Measurements from ENCODE around the gene SNN.

SNN gene

GRCh38 chr16:11677451-11677951, 9.2 kb downstream of the SNN start:
- FAIRE-seq, result no peak
- no peak for DNase-seq (ENCODE audit: insufficient read length, low spot score)
- peak; percentile 15; the same call in 1 of the 2 replicates for TF ChIP-seq POLR2AphosphoS5 (IDR thresholded peaks at IDR 0.05; ENCODE audit: low read depth, low read length)
- TF ChIP-seq TAF1 (IDR thresholded peaks at IDR 0.05; ENCODE audit: low read depth, low read length), result no peak
- no peak for TF ChIP-seq PAX5 (IDR thresholded peaks at IDR 0.05; ENCODE audit: insufficient read depth, low read length, severe bottlenecking)

DNA sequence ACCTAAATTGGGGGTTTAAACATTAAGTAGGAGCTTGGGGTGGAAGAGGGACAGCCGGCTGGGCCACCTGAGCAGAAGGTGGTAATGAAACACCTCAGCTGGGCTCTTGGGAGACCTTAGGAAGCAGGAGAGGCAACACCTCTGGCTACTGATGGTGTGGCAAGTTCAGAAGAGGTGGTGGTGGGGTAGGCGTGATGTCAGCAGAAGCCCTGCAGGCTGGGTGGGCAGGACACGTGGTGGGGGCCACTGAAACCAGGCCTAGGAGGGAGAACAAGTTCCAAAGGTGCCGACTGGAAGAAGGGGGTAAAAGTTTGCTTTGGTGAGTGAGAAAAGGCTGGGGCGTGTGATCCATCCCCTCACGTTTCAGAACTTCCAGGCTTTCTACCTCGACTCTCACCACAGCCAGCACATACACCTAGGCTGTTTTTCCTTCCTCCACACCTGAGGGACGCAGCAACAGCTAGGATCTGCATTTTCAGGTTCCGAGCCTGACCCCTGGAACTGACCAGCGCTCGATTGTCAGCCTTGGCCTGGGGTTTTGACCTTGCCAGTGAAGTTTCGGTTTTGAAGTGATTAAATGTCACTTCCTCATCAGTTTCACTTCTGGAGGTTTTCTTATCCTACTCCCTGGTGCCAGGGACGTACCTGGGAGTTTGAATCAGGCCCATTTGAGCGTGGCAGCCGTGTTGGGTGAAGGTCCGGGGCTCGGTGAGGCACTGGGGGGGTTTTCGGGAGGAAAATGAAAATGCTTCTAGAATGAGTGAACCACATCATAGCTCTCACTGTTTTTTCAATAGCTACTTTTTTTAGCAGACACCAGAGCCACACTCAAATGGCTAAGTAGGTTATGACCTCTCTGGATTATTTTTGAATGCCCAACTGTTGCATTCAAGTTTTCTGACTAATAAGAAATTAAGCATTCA, 10.0 kb downstream of the SNN start:
- DNase-seq (ENCODE audit: insufficient read length, low spot score), result no peak
- TF ChIP-seq POU2F2 (IDR thresholded peaks at IDR 0.05; ENCODE audit: low read depth, low read length) (0 out of 2 replicates have a peak, but pooled peaks have one; percentile 22), POLR2AphosphoS5 (IDR thresholded peaks at IDR 0.05; ENCODE audit: low read depth, low read length) (no peak), TAF1 (IDR thresholded peaks at IDR 0.05; ENCODE audit: low read depth, low read length) (no peak), POLR2A (IDR thresholded peaks at IDR 0.05; ENCODE audit: low read depth, low read length) (0 out of 2 replicates have a peak, but pooled peaks have one; percentile 32), PAX5 (IDR thresholded peaks at IDR 0.05; ENCODE audit: insufficient read depth, low read length, severe bottlenecking) (no peak), SPI1 (IDR thresholded peaks at IDR 0.05; ENCODE audit: low read depth, low read length) (peak; percentile 81)
- FAIRE-seq, result peak; percentile 52

- no peak for TF ChIP-seq SPI1 (IDR thresholded peaks at IDR 0.05; ENCODE audit: low read depth, low read length)
- no peak for DNase-seq (ENCODE audit: insufficient read length, low spot score)
- no peak for FAIRE-seq
Measured at GRCh38 chr16:11679250-11679649, 11.0 kb downstream of the SNN start.

DNA sequence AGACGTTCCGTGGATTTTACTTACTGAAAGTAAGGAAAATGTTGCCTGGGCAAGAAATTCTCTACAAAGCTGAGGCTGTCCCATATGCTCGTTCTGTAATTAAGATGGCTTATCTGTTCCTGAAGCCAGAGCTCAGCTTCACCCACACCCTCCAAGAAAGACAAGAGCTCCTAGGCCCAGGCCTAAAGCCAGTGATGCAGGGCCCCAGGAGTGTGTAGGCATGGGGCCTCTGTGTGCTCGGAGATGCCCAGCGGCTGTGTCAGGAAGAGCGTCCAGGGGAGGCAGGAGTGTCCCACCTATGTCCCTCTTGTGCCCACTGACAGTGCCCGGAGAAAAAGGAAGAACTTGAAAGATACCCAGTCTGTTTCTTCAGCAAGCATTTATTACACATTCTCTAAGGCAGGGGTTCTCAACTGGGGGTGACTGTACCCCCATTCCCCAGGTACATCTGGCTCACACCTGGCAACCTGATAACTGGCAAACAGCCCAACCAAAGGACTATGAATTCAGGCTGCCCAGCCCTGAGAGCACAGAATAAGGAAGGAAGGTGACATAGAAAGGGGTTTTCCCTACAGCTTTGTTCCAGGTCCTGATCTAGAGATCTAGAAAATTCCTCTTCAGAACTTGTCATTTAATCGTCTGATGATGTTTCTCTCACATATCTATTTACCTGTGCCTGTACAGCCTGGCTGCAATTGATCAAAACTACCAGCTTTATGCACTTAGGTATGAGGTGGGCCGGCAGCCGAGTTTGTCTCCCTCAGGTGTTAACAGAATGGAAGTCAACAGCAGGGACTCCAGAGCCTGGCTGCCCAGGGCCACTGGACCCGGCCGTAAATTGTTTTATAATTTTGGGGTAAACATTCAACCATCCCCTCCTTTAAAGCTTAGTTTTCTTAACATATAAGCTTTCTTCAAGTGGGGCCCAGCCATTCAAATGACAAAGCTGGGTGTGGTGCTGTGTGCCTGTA, 12.0 kb downstream of the SNN start:
- DNase-seq (ENCODE audit: insufficient read length, low spot score) (no peak), FAIRE-seq (no peak)
- TF ChIP-seq PAX5 (IDR thresholded peaks at IDR 0.05; ENCODE audit: insufficient read depth, low read length, severe bottlenecking) (no peak), POU2F2 (IDR thresholded peaks at IDR 0.05; ENCODE audit: low read depth, low read length) (no peak), POLR2AphosphoS5 (IDR thresholded peaks at IDR 0.05; ENCODE audit: low read depth, low read length) (no peak), POLR2A (IDR thresholded peaks at IDR 0.05; ENCODE audit: low read depth, low read length) (no peak)

- TF ChIP-seq POLR2A (IDR thresholded peaks at IDR 0.05; ENCODE audit: low read depth, low read length) (no peak), SPI1 (IDR thresholded peaks at IDR 0.05; ENCODE audit: low read depth, low read length) (no peak), PAX5 (IDR thresholded peaks at IDR 0.05; ENCODE audit: insufficient read depth, low read length, severe bottlenecking) (no peak), TAF1 (IDR thresholded peaks at IDR 0.05; ENCODE audit: low read depth, low read length) (no peak), POLR2AphosphoS5 (IDR thresholded peaks at IDR 0.05; ENCODE audit: low read depth, low read length) (no peak), POU2F2 (IDR thresholded peaks at IDR 0.05; ENCODE audit: low read depth, low read length) (no peak)
- no peak for DNase-seq (ENCODE audit: insufficient read length, low spot score)
- peak; percentile 61 for FAIRE-seq
Measured at GRCh38 chr16:11681556-11681955, 13.3 kb downstream of the SNN start.

- TF ChIP-seq SPI1 (IDR thresholded peaks at IDR 0.05; ENCODE audit: low read depth, low read length), result peak; percentile 98
- TF ChIP-seq POLR2AphosphoS5 (IDR thresholded peaks at IDR 0.05; ENCODE audit: low read depth, low read length), result peak; percentile 23; the same call in 1 of the 2 replicates
- TF ChIP-seq POLR2A (IDR thresholded peaks at IDR 0.05; ENCODE audit: low read depth, low read length), result no peak
- TF ChIP-seq PAX5 (IDR thresholded peaks at IDR 0.05; ENCODE audit: insufficient read depth, low read length, severe bottlenecking), result no peak
- no peak for TF ChIP-seq TAF1 (IDR thresholded peaks at IDR 0.05; ENCODE audit: low read depth, low read length)
- TF ChIP-seq POU2F2 (IDR thresholded peaks at IDR 0.05; ENCODE audit: low read depth, low read length), result no peak
- FAIRE-seq, result peak; percentile 76
Measured at GRCh38 chr16:11681976-11682654, 13.9 kb downstream of the SNN start.

DNA sequence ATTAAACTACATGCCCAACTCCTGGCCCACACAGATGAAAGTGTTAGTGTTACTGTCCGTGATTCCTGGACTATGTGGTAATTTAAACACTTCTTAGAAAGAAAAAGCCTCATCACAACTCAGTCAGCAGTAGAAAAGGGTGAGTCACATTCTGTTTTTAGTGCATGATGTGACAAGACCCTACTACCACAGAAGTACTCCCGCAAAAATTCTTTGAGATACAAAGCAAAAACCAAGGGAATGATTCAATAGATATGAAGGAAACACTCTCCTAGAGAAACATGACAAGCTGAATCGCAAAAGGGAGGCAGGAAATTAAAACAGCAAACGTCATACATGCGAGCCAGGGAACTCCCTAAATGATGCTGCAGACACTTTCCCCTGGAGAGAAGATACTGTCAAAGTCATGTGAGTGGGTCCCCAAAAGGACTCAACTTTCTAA, 14.4 kb downstream of the SNN start:
- DNase-seq (ENCODE audit: insufficient read length, low spot score) (no peak), FAIRE-seq (peak; percentile 66)
- TF ChIP-seq POLR2A (IDR thresholded peaks at IDR 0.05; ENCODE audit: low read depth, low read length), result no peak
- no peak for TF ChIP-seq POU2F2 (IDR thresholded peaks at IDR 0.05; ENCODE audit: low read depth, low read length)
- no peak for TF ChIP-seq SPI1 (IDR thresholded peaks at IDR 0.05; ENCODE audit: low read depth, low read length)
- TF ChIP-seq TAF1 (IDR thresholded peaks at IDR 0.05; ENCODE audit: low read depth, low read length), result no peak
- no peak for TF ChIP-seq POLR2AphosphoS5 (IDR thresholded peaks at IDR 0.05; ENCODE audit: low read depth, low read length)
- no peak for TF ChIP-seq PAX5 (IDR thresholded peaks at IDR 0.05; ENCODE audit: insufficient read depth, low read length, severe bottlenecking)

More at GRCh38 chr16:11681976-11682654, 13.9 kb downstream of the SNN start:
- no peak for DNase-seq (ENCODE audit: insufficient read length, low spot score)

- TF ChIP-seq POU2F2 (IDR thresholded peaks at IDR 0.05; ENCODE audit: low read depth, low read length), result no peak
- no peak for TF ChIP-seq PAX5 (IDR thresholded peaks at IDR 0.05; ENCODE audit: insufficient read depth, low read length, severe bottlenecking)
- TF ChIP-seq TAF1 (IDR thresholded peaks at IDR 0.05; ENCODE audit: low read depth, low read length), result no peak
- no peak for TF ChIP-seq POLR2A (IDR thresholded peaks at IDR 0.05; ENCODE audit: low read depth, low read length)
- no peak for TF ChIP-seq SPI1 (IDR thresholded peaks at IDR 0.05; ENCODE audit: low read depth, low read length)
- TF ChIP-seq POLR2AphosphoS5 (IDR thresholded peaks at IDR 0.05; ENCODE audit: low read depth, low read length), result no peak
- DNase-seq (ENCODE audit: insufficient read length, low spot score) (no peak), FAIRE-seq (no peak)
Measured at GRCh38 chr16:11683145-11683544, 14.9 kb downstream of the SNN start.
